ENCODE measurements around the gene LRRC25. TPM values are rescaled to one million over a fixed set of nuclear protein-coding genes. Genes with fewer than 3 reads are reported as not detected.

Gene LRRC25
- total and polyA plus RNA-seq, 3 experiments from 2014 or later = 0.26 to 0.31 TPM; not detected in 1

GRCh38 chr19:18434411-18435175 is 37.2 kb upstream of the LRRC25 start:
- H3K4me1 Mint-ChIP-seq = peaks cover 9 to 51% (median 16%) of the 10 kb centered on the region in 3 donors
- CTCF ChIA-PET = interaction anchor here (0.9 to 3.5 kb wide), 4 partner anchors 16 to 86 kb away, joined by 3 to 12 read pairs (median 4); partner anchors contain the start of gene SSBP4
- Histone ChIP-seq H3K4me1 (ENCODE audit: insufficient read depth, low read length) (peaks cover 28% of the 10 kb centered on the region), H3K9me3 (ENCODE audit: low read length) (no peaks in the 10 kb centered on the region), H3K36me3 (ENCODE audit: insufficient read depth, low read length) (no peaks in the 10 kb centered on the region), H3K27me3 (ENCODE audit: insufficient read depth, low read length, poor library complexity, severe bottlenecking) (no peaks in the 10 kb centered on the region), H3K27ac (ENCODE audit: low read depth, low read length) (no peak overlapping the region), H3K4me3 (ENCODE audit: low read length) (no peak overlapping the region)
- H3K9me3 Mint-ChIP-seq = no peaks in the 10 kb centered on the region
- peaks cover 0 to 14% (median 0%) of the 10 kb centered on the region in 3 donors for H3K36me3 Mint-ChIP-seq
- peak overlapping the region in 6 of 8 donors; percentile 26 to 81 (median 42) for H3K27ac Mint-ChIP-seq
- DNase-seq = no peak
- no peaks in the 10 kb centered on the region for H3K27me3 Mint-ChIP-seq
- peak overlapping the region; percentile 40 to 66 (median 51) for H3K4me3 Mint-ChIP-seq
- POLR2A ChIA-PET = interaction anchor here (4.6 kb wide), 1 partner anchor 13 kb away, joined by 42 read pairs; the partner anchor contains the start of gene SSBP4

DNA sequence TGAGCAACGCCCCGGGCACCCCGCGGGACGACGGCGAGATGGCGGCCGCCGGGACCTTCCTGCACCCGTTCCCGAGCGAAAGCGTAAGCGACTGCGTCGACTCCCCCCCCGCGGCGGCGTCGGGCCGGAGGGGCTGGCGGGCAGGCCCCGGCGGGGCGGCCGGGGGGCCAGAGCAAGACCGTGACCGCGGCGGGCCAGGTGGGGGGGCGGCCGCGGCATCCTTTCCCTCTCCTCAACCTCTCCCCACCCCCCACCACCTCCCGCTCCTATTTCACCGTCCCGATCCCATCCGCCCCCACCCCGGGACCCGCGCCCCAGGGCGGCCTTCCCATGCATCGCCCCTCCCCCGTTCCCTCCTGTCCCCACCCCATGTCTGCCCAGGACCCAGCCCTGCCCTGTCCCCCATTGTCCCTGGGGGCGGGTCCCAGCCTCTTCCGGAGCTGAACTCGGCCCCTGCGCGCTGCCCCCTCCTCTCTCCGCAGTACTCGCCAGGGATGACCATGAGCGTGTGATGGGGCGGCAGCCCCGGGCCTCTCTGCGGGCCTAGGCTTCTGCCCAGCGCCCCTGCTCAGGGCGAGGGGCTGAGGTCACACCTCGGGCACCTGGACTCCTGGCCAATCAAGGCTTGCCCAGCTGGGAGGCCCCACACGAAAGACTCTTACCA is 36.4 kb upstream of the LRRC25 start:
- Histone ChIP-seq H3K36me3 (ENCODE audit: insufficient read depth, low read length) (no peaks in the 10 kb centered on the region), H3K27ac (ENCODE audit: low read depth, low read length) (no peak overlapping the region), H3K4me1 (ENCODE audit: insufficient read depth, low read length) (peaks cover 27% of the 10 kb centered on the region), H3K9me3 (ENCODE audit: low read length) (no peaks in the 10 kb centered on the region), H3K4me3 (ENCODE audit: low read length) (no peak overlapping the region), H3K27me3 (ENCODE audit: insufficient read depth, low read length, poor library complexity, severe bottlenecking) (no peaks in the 10 kb centered on the region)
- no peak for DNase-seq
- POLR2A ChIA-PET = interaction anchor here (4.6 kb wide), 1 partner anchor 12 kb away, joined by 42 read pairs; the partner anchor contains the start of gene SSBP4
- Mint-ChIP-seq H3K27me3 (no peaks in the 10 kb centered on the region), H3K4me1 (peaks cover 9 to 46% (median 16%) of the 10 kb centered on the region in 3 donors), H3K27ac (peak overlapping the region in 3 of 8 donors; percentile 38 to 81 (median 45)), H3K9me3 (no peaks in the 10 kb centered on the region), H3K36me3 (peaks cover 0 to 14% (median 0%) of the 10 kb centered on the region in 3 donors), H3K4me3 (peak overlapping the region in 5 of 7 donors; percentile 23 to 51 (median 44))
- CTCF ChIA-PET = interaction anchor here (1.6 to 3.5 kb wide), 2 partner anchors 15 to 86 kb away, joined by 4 to 12 read pairs; partner anchors contain the start of gene SSBP4

GRCh38 chr19:18433015-18433691 is 35.7 kb upstream of the LRRC25 start:
- CTCF ChIA-PET = interaction anchor here (1.6 kb wide), 1 partner anchor 87 kb away, joined by 4 read pairs; no protein-coding TSS in a partner anchor

GRCh38 chr19:18432275-18433014 is 35.0 kb upstream of the LRRC25 start:
- peak overlapping the region; percentile 32 to 51 (median 44) for H3K4me3 Mint-ChIP-seq
- POLR2A ChIA-PET = interaction anchor here (0.5 kb wide), 1 partner anchor 47 kb away, joined by 6 read pairs; no protein-coding TSS in a partner anchor

More at GRCh38 chr19:18433015-18433691, 35.7 kb upstream of the LRRC25 start:
- no peaks in the 10 kb centered on the region for H3K27me3 ChIP-seq (ENCODE audit: insufficient read depth, low read length, poor library complexity, severe bottlenecking)
- H3K27ac ChIP-seq (ENCODE audit: low read depth, low read length) = peak overlapping the region; percentile 24
- peak overlapping the region; percentile 47 for H3K4me3 ChIP-seq (ENCODE audit: low read length)
- no peaks in the 10 kb centered on the region for H3K9me3 ChIP-seq (ENCODE audit: low read length)
- POLR2A ChIA-PET = interaction anchor here (4.6 kb wide), 1 partner anchor 12 kb away, joined by 42 read pairs; the partner anchor contains the start of gene SSBP4
- peaks cover 34% of the 10 kb centered on the region for H3K4me1 ChIP-seq (ENCODE audit: insufficient read depth, low read length)
- Mint-ChIP-seq H3K27me3 (no peaks in the 10 kb centered on the region), H3K27ac (peak overlapping the region in 3 of 8 donors; percentile 29 to 90 (median 75)), H3K36me3 (peaks cover 0 to 15% (median 0%) of the 10 kb centered on the region in 3 donors), H3K9me3 (no peaks in the 10 kb centered on the region), H3K4me3 (peak overlapping the region in 6 of 7 donors; percentile 41 to 51 (median 46)), H3K4me1 (peaks cover 9 to 52% (median 16%) of the 10 kb centered on the region in 3 donors)
- DNase-seq = peak in 3 of 5 donors; percentile 34 to 67 (median 62)
- no peaks in the 10 kb centered on the region for H3K36me3 ChIP-seq (ENCODE audit: insufficient read depth, low read length)

GRCh38 chr19:18431351-18432197 is 34.2 kb upstream of the LRRC25 start:
- DNase-seq = no peak
- H3K36me3 ChIP-seq (ENCODE audit: insufficient read depth, low read length) = no peaks in the 10 kb centered on the region
- Mint-ChIP-seq H3K4me1 (peaks cover 9 to 62% (median 18%) of the 10 kb centered on the region in 3 donors), H3K4me3 (peak overlapping the region in 2 of 7 donors; percentile 23 to 41), H3K9me3 (no peaks in the 10 kb centered on the region), H3K27ac (peak overlapping the region in 4 of 8 donors; percentile 21 to 97 (median 30)), H3K27me3 (no peaks in the 10 kb centered on the region), H3K36me3 (peaks cover 0 to 12% (median 0%) of the 10 kb centered on the region in 3 donors)
- peaks cover 33% of the 10 kb centered on the region for H3K4me1 ChIP-seq (ENCODE audit: insufficient read depth, low read length)
- H3K9me3 ChIP-seq (ENCODE audit: low read length) = no peaks in the 10 kb centered on the region
- no peaks in the 10 kb centered on the region for H3K27me3 ChIP-seq (ENCODE audit: insufficient read depth, low read length, poor library complexity, severe bottlenecking)
- CTCF ChIA-PET = interaction anchor here (0.9 kb wide), 1 partner anchor 19 kb away, joined by 4 read pairs; no protein-coding TSS in a partner anchor
- no peak overlapping the region for H3K27ac ChIP-seq (ENCODE audit: low read depth, low read length)
- no peak overlapping the region for H3K4me3 ChIP-seq (ENCODE audit: low read length)
- POLR2A ChIA-PET = interaction anchor here (0.5 kb wide), 1 partner anchor 48 kb away, joined by 6 read pairs; no protein-coding TSS in a partner anchor

More at GRCh38 chr19:18432275-18433014, 35.0 kb upstream of the LRRC25 start:
- H3K4me1 ChIP-seq (ENCODE audit: insufficient read depth, low read length) = peaks cover 35% of the 10 kb centered on the region
- no peaks in the 10 kb centered on the region for H3K9me3 ChIP-seq (ENCODE audit: low read length)
- peak overlapping the region; percentile 24 for H3K27ac ChIP-seq (ENCODE audit: low read depth, low read length)
- no peak for DNase-seq
- H3K9me3 Mint-ChIP-seq = no peaks in the 10 kb centered on the region
- CTCF ChIA-PET = interaction anchor here (0.9 kb wide), 1 partner anchor 18 kb away, joined by 4 read pairs; no protein-coding TSS in a partner anchor
- H3K27me3 ChIP-seq (ENCODE audit: insufficient read depth, low read length, poor library complexity, severe bottlenecking) = no peaks in the 10 kb centered on the region
- peaks cover 9 to 58% (median 18%) of the 10 kb centered on the region in 3 donors for H3K4me1 Mint-ChIP-seq
- no peaks in the 10 kb centered on the region for H3K27me3 Mint-ChIP-seq
- peak overlapping the region; percentile 47 for H3K4me3 ChIP-seq (ENCODE audit: low read length)
- peaks cover 0 to 15% (median 0%) of the 10 kb centered on the region in 3 donors for H3K36me3 Mint-ChIP-seq
- no peaks in the 10 kb centered on the region for H3K36me3 ChIP-seq (ENCODE audit: insufficient read depth, low read length)
- H3K27ac Mint-ChIP-seq = peak overlapping the region in 6 of 8 donors; percentile 27 to 90 (median 32)

DNA sequence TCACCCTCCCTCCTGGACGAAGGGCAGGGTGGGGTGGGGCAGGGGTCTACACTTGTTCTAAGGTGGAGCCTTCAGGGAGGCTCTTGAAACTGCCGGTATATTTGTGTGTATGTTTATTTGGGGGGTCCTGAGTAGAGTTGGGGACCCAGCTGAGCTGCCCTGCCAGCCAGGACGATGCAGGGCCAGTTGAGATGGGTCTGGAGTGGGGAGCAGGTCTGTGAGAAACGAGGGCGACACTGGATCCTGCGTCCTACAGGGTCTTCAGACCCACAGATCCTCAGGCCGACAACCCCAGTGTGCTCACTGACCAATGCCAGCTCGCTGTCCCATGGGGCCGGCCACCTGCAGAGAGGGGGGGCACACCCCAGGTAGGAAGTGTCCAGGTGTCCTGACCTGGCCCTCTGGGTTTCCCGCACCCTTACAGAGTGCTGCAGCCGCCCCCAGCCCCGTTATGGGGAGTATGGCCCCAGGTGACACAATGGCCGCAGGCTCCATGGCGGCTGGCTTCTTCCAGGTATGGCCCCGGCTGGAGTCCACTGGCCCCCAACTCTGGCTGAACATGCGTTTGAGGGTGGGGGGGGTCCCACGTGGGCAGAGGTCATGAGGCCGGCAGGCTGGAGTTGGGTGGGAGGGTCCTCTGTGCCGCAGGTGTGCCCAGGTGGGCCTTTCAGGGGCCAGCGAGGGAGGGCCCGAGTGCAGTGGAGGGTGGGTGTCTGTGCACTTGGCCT is 33.2 kb upstream of the LRRC25 start:
- no peak overlapping the region for H3K4me3 ChIP-seq (ENCODE audit: low read length)
- Mint-ChIP-seq H3K9me3 (no peaks in the 10 kb centered on the region), H3K36me3 (peaks cover 0 to 10% (median 0%) of the 10 kb centered on the region in 3 donors), H3K4me1 (peaks cover 11 to 61% (median 18%) of the 10 kb centered on the region in 3 donors), H3K4me3 (peak overlapping the region in 5 of 7 donors; percentile 38 to 80 (median 73)), H3K27me3 (no peaks in the 10 kb centered on the region), H3K27ac (peak overlapping the region in 7 of 8 donors; percentile 42 to 97 (median 95))
- CTCF ChIA-PET = interaction anchor here (1.6 kb wide), 1 partner anchor 151 kb away, joined by 4 read pairs; no protein-coding TSS in a partner anchor
- peaks cover 33% of the 10 kb centered on the region for H3K4me1 ChIP-seq (ENCODE audit: insufficient read depth, low read length)
- H3K36me3 ChIP-seq (ENCODE audit: insufficient read depth, low read length) = no peaks in the 10 kb centered on the region
- POLR2A ChIA-PET = no interaction called here
- peak in 1 of 5 donors; percentile 53 for DNase-seq
- H3K27ac ChIP-seq (ENCODE audit: low read depth, low read length) = no peak overlapping the region
- no peaks in the 10 kb centered on the region for H3K27me3 ChIP-seq (ENCODE audit: insufficient read depth, low read length, poor library complexity, severe bottlenecking)
- no peaks in the 10 kb centered on the region for H3K9me3 ChIP-seq (ENCODE audit: low read length)

Measured in CD8-positive, alpha-beta memory T cell (primary cell).